ENCODE data around the gene GRAMD1C. TPM values are rescaled to one million over a fixed set of nuclear protein-coding genes. Genes with fewer than 3 reads are reported as not detected.

The GRAMD1C gene
- total and polyA plus RNA-seq, 2 donors (not counting 3 experiments of a cell fraction or from before 2014, with no cell fraction given), result 7.0 to 24.0 TPM

GRCh38 chr3:113894927-113895326, 56.3 kb downstream of the GRAMD1C start:
- ChIA-PET POLR2A (no interaction called here), CTCF (no interaction called here)
- Histone ChIP-seq H3K4me3 (replicated peaks in 1 of 3; ENCODE audit: insufficient read depth in 1 of 3, low read depth in 1 of 3, low read length in 3 of 3) (no peak overlapping the region), H3K27ac (ENCODE audit: insufficient read depth, low read depth, low read length) (no peak overlapping the region), H2AFZ (ENCODE audit: low read depth, low read length) (no peak overlapping the region), H3K4me1 (ENCODE audit: control insufficient read depth, extremely low read depth, insufficient read depth, low read length) (no peaks in the 10 kb centered on the region), H3K9me1 (replicated peaks; ENCODE audit: control insufficient read depth, extremely low read depth, insufficient read depth, low read length) (no peaks in the 10 kb centered on the region), H3K79me2 (ENCODE audit: control insufficient read depth, insufficient read depth, low read length) (no peaks in the 10 kb centered on the region), H3K36me3 (ENCODE audit: control insufficient read depth in 2 of 2, extremely low read depth in 1 of 2, insufficient read depth in 2 of 2, low read length in 2 of 2) (no peaks in the 10 kb centered on the region), H3K9me3 (replicated peaks; ENCODE audit: control insufficient read depth, insufficient read depth, low read length) (no peaks in the 10 kb centered on the region), H3K27me3 (ENCODE audit: control insufficient read depth in 2 of 2, insufficient read depth in 2 of 2, low read length in 2 of 2) (no peaks in the 10 kb centered on the region), H4K20me1 (replicated peaks; ENCODE audit: control insufficient read depth, extremely low read depth, insufficient read depth, low read length) (no peaks in the 10 kb centered on the region), H3K9ac (replicated peaks; ENCODE audit: extremely low read depth, insufficient read depth, low read length) (no peak overlapping the region), H3K4me2 (ENCODE audit: insufficient read depth, low read length) (no peak overlapping the region)
- dilution Hi-C loops (cut with MboI; ENCODE audit: extremely low pct_ligation_motif_present, low sequenced_read_pairs), result no loop called here
- TF ChIP-seq MYC (IDR thresholded peaks at IDR 0.05; ENCODE audit: low read depth, low read length) (no peak), FOS (IDR thresholded peaks at IDR 0.05; ENCODE audit: borderline replicate concordance, insufficient read depth, low read length) (no peak), POLR2AphosphoS5 (IDR thresholded peaks at IDR 0.05; ENCODE audit: insufficient read depth, low read depth, low read length) (no peak), POLR2A (IDR thresholded peaks at IDR 0.05; ENCODE audit: low read depth, low read length) (no peak), GATA2 (IDR thresholded peaks at IDR 0.05; ENCODE audit: insufficient read depth, insufficient read length, low read depth, low read length) (no peak), EZH2 (IDR thresholded peaks at IDR 0.05; ENCODE audit: borderline replicate concordance, low read depth, low read length, severe bottlenecking) (no peak), CTCF (IDR thresholded peaks at IDR 0.05; ENCODE audit: extremely low read depth in 1 of 2, insufficient read depth in 1 of 2, low read depth in 1 of 2, low read length in 2 of 2) (no peak), MAX (IDR thresholded peaks at IDR 0.05; ENCODE audit: insufficient read depth, insufficient read length) (no peak), JUN (IDR thresholded peaks at IDR 0.05; ENCODE audit: borderline replicate concordance, insufficient read depth, insufficient read length, low read depth) (no peak)
- no peak for DNase-seq (ENCODE audit: low read depth, low spot score)
- BruUV-seq (replicated peaks), result no TSS peak
- intact Hi-C loops (cut with micrococcal nuclease), result no loop called here
- FAIRE-seq, result no peak

Measured in endothelial cell of umbilical vein (primary cell).